Thyroid gland (tissue), 4 donors: ENCODE results near the gene FYN. TPM values are rescaled to one million over a fixed set of nuclear protein-coding genes. Genes with fewer than 3 reads are reported as not detected.

ENCODE experiments used
- DNase-seq, 2 donors: peaks; one replicate each; pipeline ENCODE4 v3.0.0-alpha.2; 2019
- H3K27ac ChIP-seq, 3 donors: fragments of 200-600 bp; sonication (generic); 1 replicate in 2 of 3; 2 replicates in 1 of 3; pipeline ENCODE4 v1.5.1; 2016 to 2019; ENCODE audit warnings: mild to moderate bottlenecking in 1 of 3, moderate library complexity in 1 of 3
- H3K27me3 ChIP-seq: fragments of 200-600 bp; sonication (generic); one replicate; pipeline ENCODE4 v1.5.1; 2019
- H3K36me3 ChIP-seq, 2 donors: fragments of 200-600 bp; sonication (generic); one replicate each; pipeline ENCODE4 v1.5.1; 2016 to 2019
- H3K4me1 ChIP-seq, 2 donors: fragments of 200-600 bp; sonication (generic); one replicate each; pipeline ENCODE4 v1.5.1; 2017 to 2019
- H3K4me3 ChIP-seq, 3 donors: fragments of 200-600 bp; sonication (generic); replicated peaks in 1 of 3; 1 replicate in 2 of 3; 2 replicates in 1 of 3; pipeline ENCODE4 v1.5.1; 2016; ENCODE audit warnings: mild to moderate bottlenecking in 1 of 3
- H3K9me3 ChIP-seq: fragments of 200-600 bp; sonication (generic); one replicate; pipeline ENCODE4 v1.5.1; 2017
- POLR2A ChIP-seq, 2 donors: fragments of 450-650 bp; IDR thresholded peaks; one replicate each; pipeline ENCODE4 v1.6.1; 2017; ENCODE audit warnings: antibody characterized with exemption in 2 of 2, mild to moderate bottlenecking in 2 of 2, moderate library complexity in 1 of 2
- WGBS, 2 donors: methylation state at CpG; one replicate each; pipeline ENCODE4 v1.1.5; 2017; 5-methylcytosine and 5-hydroxymethylcytosine counted together
- intact Hi-C: fragments of 100-400 bp; cut with DNase I; formaldehyde crosslinking; loops from one replicate; pipeline ENCODE4 v1.15.1; 2023
- total RNA-seq, 4 donors: library from RNA; depleted of rRNA; stranded (reverse); fragments of >200 nt; gene quantifications; one replicate each; pipeline ENCODE4 v1.2.3, GENCODE V29; 2016
- TF ChIP-seq, protein P1 (sequence below), 6 experiments: fragments of 200-600 bp in 3 of 6; fragments of 450-650 bp in 3 of 6; sonication (generic) in 3 of 6; IDR thresholded peaks; one replicate each; pipeline ENCODE4 v1.5.1; 2016 to 2019; ENCODE audit warnings: antibody characterized with exemption in 6 of 6, mild to moderate bottlenecking in 2 of 6, inconsistent platforms in 1 of 6, moderate library complexity in 1 of 6

Gene FYN
- total RNA-seq, 4 donors from 2014 or later = 67.0 to 206 (median 95.9) TPM

DNA sequence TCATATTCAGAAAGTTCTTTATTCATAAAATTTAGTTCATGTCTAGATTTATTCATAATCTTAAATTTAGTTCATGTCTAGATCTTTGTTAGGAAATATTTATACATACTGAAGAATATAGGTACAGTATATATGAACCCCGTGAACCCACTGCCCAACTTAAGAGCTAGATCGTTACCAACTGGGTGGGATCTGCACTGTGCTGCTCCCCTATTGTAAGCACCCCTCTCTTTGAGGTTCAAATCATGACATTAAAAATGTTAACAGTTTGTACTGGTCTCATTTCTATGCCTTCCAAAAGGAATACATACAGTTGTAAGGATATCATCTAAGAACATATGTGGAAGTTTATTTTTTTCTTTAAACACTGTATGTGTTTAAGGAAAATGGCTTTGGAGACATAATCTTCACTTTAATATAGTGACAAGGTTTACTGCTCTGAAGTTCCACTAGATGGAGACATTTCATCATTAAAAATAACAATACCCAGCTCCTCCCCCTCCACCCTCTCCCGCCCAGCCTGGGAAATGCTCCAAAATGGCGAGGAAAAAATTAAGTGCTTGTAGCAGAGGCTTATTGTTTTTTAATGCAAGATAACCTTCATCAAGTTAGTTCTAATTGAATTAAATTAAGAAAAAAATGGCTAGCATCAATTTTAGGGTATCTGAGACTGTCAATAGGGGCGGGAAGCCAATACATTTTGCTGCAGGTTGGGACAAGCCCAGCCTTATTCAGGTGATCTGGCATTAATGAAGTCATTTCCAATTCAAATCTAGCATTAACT is 163.4 kb downstream of the FYN start:
- TF ChIP-seq, protein P1, sequence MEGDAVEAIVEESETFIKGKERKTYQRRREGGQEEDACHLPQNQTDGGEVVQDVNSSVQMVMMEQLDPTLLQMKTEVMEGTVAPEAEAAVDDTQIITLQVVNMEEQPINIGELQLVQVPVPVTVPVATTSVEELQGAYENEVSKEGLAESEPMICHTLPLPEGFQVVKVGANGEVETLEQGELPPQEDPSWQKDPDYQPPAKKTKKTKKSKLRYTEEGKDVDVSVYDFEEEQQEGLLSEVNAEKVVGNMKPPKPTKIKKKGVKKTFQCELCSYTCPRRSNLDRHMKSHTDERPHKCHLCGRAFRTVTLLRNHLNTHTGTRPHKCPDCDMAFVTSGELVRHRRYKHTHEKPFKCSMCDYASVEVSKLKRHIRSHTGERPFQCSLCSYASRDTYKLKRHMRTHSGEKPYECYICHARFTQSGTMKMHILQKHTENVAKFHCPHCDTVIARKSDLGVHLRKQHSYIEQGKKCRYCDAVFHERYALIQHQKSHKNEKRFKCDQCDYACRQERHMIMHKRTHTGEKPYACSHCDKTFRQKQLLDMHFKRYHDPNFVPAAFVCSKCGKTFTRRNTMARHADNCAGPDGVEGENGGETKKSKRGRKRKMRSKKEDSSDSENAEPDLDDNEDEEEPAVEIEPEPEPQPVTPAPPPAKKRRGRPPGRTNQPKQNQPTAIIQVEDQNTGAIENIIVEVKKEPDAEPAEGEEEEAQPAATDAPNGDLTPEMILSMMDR (IDR thresholded peaks at IDR 0.05) = peak; percentile 41 to 97 (median 75)
- TF ChIP-seq POLR2A (IDR thresholded peaks at IDR 0.05) = no peak
- Histone ChIP-seq H3K9me3 (no peaks in the 10 kb centered on the region), H3K27me3 (no peaks in the 10 kb centered on the region), H3K4me1 (peaks cover 4 to 20% of the 10 kb centered on the region in 2 donors), H3K4me3 (no peak overlapping the region), H3K36me3 (peaks cover 0 to 8% of the 10 kb centered on the region in 2 donors), H3K27ac (peak overlapping the region in 1 of 3 donors; percentile 2)
- intact Hi-C loops = loop anchor here (5.0 to 10.0 kb wide), 3 partner anchors 165 to 332 kb away; partner anchors contain the start of gene FYN
- WGBS, 2 donors = 30% methylated on average over 5 of the region's 5 CpGs
- peak; percentile 59 to 76 for DNase-seq

DNA sequence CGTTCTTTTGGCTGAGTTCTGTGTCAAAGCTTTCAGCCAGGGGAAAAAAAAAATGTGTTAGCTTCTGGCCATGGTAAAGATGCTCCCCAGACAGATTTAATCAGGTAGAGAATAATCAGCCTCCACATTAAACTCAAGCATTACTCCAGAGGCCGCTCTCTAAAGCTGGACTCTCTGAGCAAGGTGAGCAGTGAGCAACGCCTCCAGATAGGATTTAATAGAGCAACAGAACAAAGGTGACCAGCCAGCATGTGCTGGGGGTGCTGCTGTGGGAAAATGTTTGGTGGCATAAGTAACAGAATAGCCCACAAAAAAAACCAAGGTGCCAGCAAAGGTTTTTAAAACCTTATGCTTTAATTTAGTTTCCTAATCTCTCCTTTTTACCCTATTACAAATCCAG is 164.1 kb downstream of the FYN start:
- TF ChIP-seq, protein P1 (IDR thresholded peaks at IDR 0.05) = no peak
- TF ChIP-seq POLR2A (IDR thresholded peaks at IDR 0.05) = no peak
- Histone ChIP-seq H3K4me1 (peaks cover 4 to 20% of the 10 kb centered on the region in 2 donors), H3K27me3 (no peaks in the 10 kb centered on the region), H3K4me3 (no peak overlapping the region), H3K9me3 (no peaks in the 10 kb centered on the region), H3K36me3 (peaks cover 0 to 8% of the 10 kb centered on the region in 2 donors), H3K27ac (no peak overlapping the region)
- 60 to 72% methylated on average over 3 of the region's 3 CpGs for WGBS, 2 donors
- DNase-seq = no peak
- intact Hi-C loops = loop anchor here (5.0 kb wide), 1 partner anchor 288 kb away; no protein-coding TSS in a partner anchor

DNA sequence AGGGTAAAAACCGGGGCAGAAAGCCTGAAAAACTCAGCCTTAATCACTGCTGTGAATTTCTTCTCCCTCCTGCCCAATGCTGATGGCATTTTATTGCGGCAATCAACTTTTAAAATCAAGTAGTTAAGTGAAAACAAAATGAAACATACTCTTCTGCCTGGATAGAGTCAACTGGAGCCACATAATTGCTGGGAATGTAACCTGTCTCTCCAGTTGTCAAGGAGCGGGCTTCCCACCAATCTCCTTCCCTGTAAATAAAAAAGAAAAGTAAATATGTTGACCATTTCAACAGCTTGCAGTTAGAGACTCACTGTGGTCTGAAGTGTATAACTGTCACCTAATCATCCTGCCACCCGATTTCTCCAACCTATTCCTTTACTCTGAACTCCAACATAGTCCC is 165.5 kb downstream of the FYN start:
- 96 to 97% methylated on average over 4 of the region's 4 CpGs for WGBS, 2 donors
- Histone ChIP-seq H3K36me3 (peaks cover 0 to 16% of the 10 kb centered on the region in 2 donors), H3K4me3 (no peak overlapping the region), H3K4me1 (peaks cover 4 to 11% of the 10 kb centered on the region in 2 donors), H3K27me3 (no peaks in the 10 kb centered on the region), H3K9me3 (no peaks in the 10 kb centered on the region), H3K27ac (no peak overlapping the region)
- no peak for DNase-seq
- intact Hi-C loops = loop anchor here (5.0 kb wide), 1 partner anchor 290 kb away; no protein-coding TSS in a partner anchor
- no peak for TF ChIP-seq POLR2A (IDR thresholded peaks at IDR 0.05)
- TF ChIP-seq, protein P1 (IDR thresholded peaks at IDR 0.05) = no peak

DNA sequence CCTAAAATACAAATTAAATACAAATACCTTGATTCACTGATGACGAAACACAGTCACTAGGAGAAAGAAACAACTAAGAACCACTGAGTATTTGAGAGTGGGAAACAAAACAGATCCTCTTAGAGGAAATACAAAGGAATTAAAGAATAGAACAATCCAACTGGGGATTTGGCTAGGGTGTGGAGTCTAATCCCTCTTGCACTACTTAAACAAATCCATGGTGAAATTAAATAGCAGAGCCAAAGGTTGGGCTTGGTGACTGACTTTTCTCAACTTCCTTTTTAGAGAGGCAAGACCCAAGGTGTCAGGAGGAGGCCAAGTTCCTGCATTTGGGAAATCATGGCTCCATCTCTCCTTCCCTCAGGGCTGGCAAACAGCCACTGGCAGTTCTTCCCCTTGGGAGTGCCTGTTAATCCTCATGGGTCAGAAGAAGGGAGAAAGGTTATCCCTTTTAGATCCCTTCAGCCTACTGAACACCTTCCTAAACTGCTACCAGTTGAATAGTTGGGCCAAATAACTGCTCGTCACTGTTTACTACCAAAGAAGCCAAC is 166.3 kb downstream of the FYN start:
- DNase-seq = no peak
- no peaks in the 10 kb centered on the region for H3K27me3 ChIP-seq
- intact Hi-C loops = loop anchor here (5.0 kb wide), 1 partner anchor 290 kb away; no protein-coding TSS in a partner anchor
- H3K9me3 ChIP-seq = no peaks in the 10 kb centered on the region
- H3K27ac ChIP-seq = no peak overlapping the region
- TF ChIP-seq POLR2A (IDR thresholded peaks at IDR 0.05) = no peak
- TF ChIP-seq, protein P1 (IDR thresholded peaks at IDR 0.05) = no peak
- H3K4me3 ChIP-seq = no peak overlapping the region
- 91 to 96% methylated on average over 2 of the region's 2 CpGs for WGBS, 2 donors
- H3K4me1 ChIP-seq = peaks cover 4 to 11% of the 10 kb centered on the region in 2 donors
- H3K36me3 ChIP-seq = peaks cover 0 to 16% of the 10 kb centered on the region in 2 donors

DNA sequence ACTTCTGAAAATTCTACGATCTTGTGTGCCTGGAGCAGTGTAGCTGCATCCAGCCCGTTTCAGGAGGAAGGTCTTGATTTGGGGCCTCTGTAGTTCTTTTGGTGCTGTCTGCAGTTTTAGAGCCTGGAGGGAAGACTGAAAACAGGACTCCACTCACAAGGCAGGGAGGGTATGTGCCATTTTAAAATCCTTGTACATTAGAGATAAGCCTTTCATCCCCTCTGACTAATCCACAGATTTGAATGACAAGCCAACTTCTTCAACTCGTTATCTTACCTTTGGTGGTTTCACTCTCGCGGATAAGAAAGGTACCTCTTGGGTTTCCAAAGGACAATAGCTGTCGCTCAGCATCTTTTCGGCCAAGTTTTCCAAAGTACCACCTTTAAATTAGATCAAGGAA is 169.5 kb downstream of the FYN start:
- 87 to 93% methylated on average over 7 of the region's 7 CpGs for WGBS, 2 donors
- H3K27me3 ChIP-seq = no peaks in the 10 kb centered on the region
- no peak overlapping the region for H3K27ac ChIP-seq
- no peak overlapping the region for H3K4me3 ChIP-seq
- H3K36me3 ChIP-seq = peaks cover 0 to 16% of the 10 kb centered on the region in 2 donors
- intact Hi-C loops = no loop called here
- DNase-seq = no peak
- TF ChIP-seq, protein P1 (IDR thresholded peaks at IDR 0.05) = no peak
- TF ChIP-seq POLR2A (IDR thresholded peaks at IDR 0.05) = no peak
- no peaks in the 10 kb centered on the region for H3K4me1 ChIP-seq
- no peaks in the 10 kb centered on the region for H3K9me3 ChIP-seq
